K562 (cell line): ENCODE measurements around the gene CCSER1.

Source experiments
- FOXM1 ChIP-seq, 2 experiments: fragments of 450-650 bp in 1 of 2; sonication (generic) in 1 of 2; formaldehyde crosslinking in 1 of 2; IDR thresholded peaks; 2 replicates each; pipeline versions ENCODE4 v1.6.1 to v1.9.0; 2017 to 2022; ENCODE audit warnings: low read depth in 2 of 2, mild to moderate bottlenecking in 2 of 2, missing genetic modification reagents in 1 of 2, moderate library complexity in 1 of 2
- JUN ChIP-seq, 2 experiments: sonication (generic) in 1 of 2; formaldehyde crosslinking in 1 of 2; IDR thresholded peaks; 2 replicates each; pipeline versions ENCODE4 v1.6.1 to v1.8.0; 2012 to 2022; ENCODE audit warnings: borderline replicate concordance in 2 of 2, mild to moderate bottlenecking in 2 of 2, improper control_type of control experiment in 1 of 2, low read depth in 1 of 2, low read length in 1 of 2, missing genetic modification reagents in 1 of 2
- MAFF ChIP-seq: IDR thresholded peaks from 2 replicates; pipeline ENCODE4 v1.6.1; 2012; ENCODE audit warnings: low read length, improper control_type of control experiment
- MIER1 ChIP-seq: fragments of 450-650 bp; IDR thresholded peaks from 2 replicates; pipeline ENCODE4 v1.6.1; 2016; ENCODE audit warnings: antibody characterized with exemption, mild to moderate bottlenecking, low read depth
- POLR2A ChIP-seq: fragments of 450-650 bp; conservative IDR thresholded peaks from 2 replicates; pipeline ENCODE4 v1.6.1; 2016
- SMAD3 ChIP-seq: fragments of 450-650 bp; formaldehyde crosslinking; conservative IDR thresholded peaks from 2 replicates; pipeline ENCODE4 v1.4.0; 2020; ENCODE audit warnings: mild to moderate bottlenecking
- SMC3 ChIP-seq: conservative IDR thresholded peaks from 2 replicates; pipeline ENCODE4 v1.6.1; 2011; ENCODE audit warnings: low read depth, low read length, improper control_type of control experiment; ENCODE audit not compliant: insufficient read depth
- SREBF2 ChIP-seq: sonication (generic); formaldehyde crosslinking; IDR thresholded peaks from 2 replicates; pipeline ENCODE4 v1.4.0; 2020; ENCODE audit warnings: mild to moderate bottlenecking, missing genetic modification reagents
- ZBTB5 ChIP-seq: fragments of 450-650 bp; IDR thresholded peaks from 2 replicates; pipeline ENCODE4 v1.6.1; 2017; ENCODE audit warnings: antibody characterized with exemption
- ZFP36 ChIP-seq: fragments of 150-350 bp; IDR thresholded peaks from 2 replicates; pipeline ENCODE4 v1.6.1; 2018; ENCODE audit warnings: low read length, low read depth; ENCODE audit not compliant: partially characterized antibody
- ZNF184 ChIP-seq: sonication (generic); formaldehyde crosslinking; IDR thresholded peaks from 2 replicates; pipeline ENCODE4 v1.5.0; 2020; ENCODE audit warnings: missing genetic modification reagents
- ZNF274 ChIP-seq: IDR thresholded peaks from 2 replicates; pipeline ENCODE4 v1.6.1; 2011; ENCODE audit warnings: low read depth, mild to moderate bottlenecking, low read length, moderate library complexity, borderline replicate concordance

- TF ChIP-seq ZNF274 (no peak), MAFF (no peak), SMAD3 (CRISPR knock-in tag) (no peak), JUN (IDR thresholded peaks at IDR 0.05; ENCODE audit: borderline replicate concordance, low read depth, low read length) (no peak), JUN (CRISPR knock-in tag; IDR thresholded peaks at IDR 0.05; ENCODE audit: borderline replicate concordance) (no peak), SMC3 (no peak), POLR2A (no peak), ZBTB5 (no peak), SREBF2 (CRISPR knock-in tag) (no peak), ZFP36 (no peak), FOXM1 (IDR thresholded peaks at IDR 0.05; ENCODE audit: low read depth) (no peak), FOXM1 (CRISPR knock-in tag; IDR thresholded peaks at IDR 0.05; ENCODE audit: low read depth) (no peak), MIER1 (no peak), ZNF184 (CRISPR knock-in tag) (no peak)
Measured at GRCh38 chr4:91636083-91636482, 1508.9 kb downstream of the CCSER1 start.
